ENCODE results near the gene FBXW8.

DNA sequence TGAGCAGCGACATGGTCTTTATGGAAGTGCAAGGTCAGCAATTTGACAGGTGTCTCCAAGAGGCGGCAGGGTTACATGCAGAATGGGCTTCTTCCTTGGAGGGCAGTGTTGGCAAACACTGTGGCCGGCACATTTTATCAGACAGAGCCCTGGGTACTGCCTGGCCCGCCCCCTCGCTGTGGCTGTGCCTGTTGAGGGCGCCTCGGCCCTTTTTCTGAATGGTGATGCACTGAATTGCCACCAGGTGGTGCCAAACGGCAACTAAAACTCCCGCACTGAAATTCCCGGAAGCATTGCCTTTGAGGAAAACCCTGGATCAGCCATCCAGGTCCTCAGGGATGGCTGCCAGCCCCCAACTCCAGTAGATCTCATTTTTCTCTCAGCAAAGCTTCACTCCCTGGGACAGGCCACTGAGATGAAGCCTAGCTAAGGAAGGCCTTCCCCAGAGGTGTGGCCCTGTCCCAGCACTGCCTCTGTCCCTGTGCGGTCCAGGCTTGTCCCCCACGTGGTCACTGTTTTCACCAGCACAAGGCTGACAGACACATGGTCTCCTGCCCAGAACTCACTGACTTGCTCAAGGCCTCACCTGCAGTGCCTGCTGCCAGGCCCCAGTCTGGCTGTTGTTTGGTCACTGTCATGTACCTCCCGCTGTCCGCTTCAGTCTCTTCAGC, 114.9 kb downstream of the FBXW8 start:
- TF ChIP-seq TAF1 (IDR thresholded peaks at IDR 0.05; ENCODE audit: borderline replicate concordance, insufficient read depth, low read length) (no peak), POLR2AphosphoS5 (IDR thresholded peaks at IDR 0.05; ENCODE audit: low read depth, low read length) (no peak), REST (IDR thresholded peaks at IDR 0.05; ENCODE audit: insufficient read depth in 1 of 2, low read depth in 2 of 2, low read length in 2 of 2) (no peak), SIN3A (IDR thresholded peaks at IDR 0.05; ENCODE audit: borderline replicate concordance, insufficient read depth, low read length) (no peak)
